ENCODE measurements around the gene ELOVL4. TPM values are rescaled to one million over a fixed set of nuclear protein-coding genes. Genes with fewer than 3 reads are reported as not detected.
A peak's percentile ranks its signal among the peaks of the same experiment; 100 is the strongest.

ELOVL4 gene
- polyA plus RNA-seq, 1 donor from 2014 or later: 47.9 TPM

- Histone ChIP-seq H3K4me3 (ENCODE audit: low read length) (no peak overlapping the region), H3K9me2 (ENCODE audit: insufficient read depth, low read length) (no peaks in the 10 kb centered on the region), H3K4me2 (ENCODE audit: low read length) (no peak overlapping the region), H4K20me1 (ENCODE audit: insufficient read depth) (no peaks in the 10 kb centered on the region), H3F3A (ENCODE audit: insufficient read depth, low read length, poor library complexity, severe bottlenecking) (no peaks in the 10 kb centered on the region), H3K9me3 (ENCODE audit: low read length) (no peaks in the 10 kb centered on the region), H2AFZ (ENCODE audit: low read depth, low read length) (no peak overlapping the region), H3K27me3 (ENCODE audit: insufficient read depth, low read depth, low read length) (no peaks in the 10 kb centered on the region), H3K79me2 (replicated peaks; ENCODE audit: insufficient read depth, low read length) (no peaks in the 10 kb centered on the region), H3K9ac (ENCODE audit: low read length) (no peak overlapping the region), H3K36me3 (ENCODE audit: insufficient read depth, low read length) (no peaks in the 10 kb centered on the region), H3K27ac (ENCODE audit: low read length) (no peak overlapping the region)
- TF ChIP-seq RAD21 (conservative IDR thresholded peaks at IDR 0.05) (no peak), MXI1 (conservative IDR thresholded peaks at IDR 0.05; ENCODE audit: poor library complexity, severe bottlenecking) (no peak), TAF1 (IDR thresholded peaks at IDR 0.05; ENCODE audit: low read depth) (no peak), CTCF (IDR thresholded peaks at IDR 0.05; ENCODE audit: poor library complexity, severe bottlenecking) (no peak)
These were observed 7.5 kb upstream of the ELOVL4 start for GRCh38 chr6:79954849-79955248.

- no peaks in the 10 kb centered on the region for H3K9me2 ChIP-seq (ENCODE audit: insufficient read depth, low read length)
- TF ChIP-seq, protein P1, sequence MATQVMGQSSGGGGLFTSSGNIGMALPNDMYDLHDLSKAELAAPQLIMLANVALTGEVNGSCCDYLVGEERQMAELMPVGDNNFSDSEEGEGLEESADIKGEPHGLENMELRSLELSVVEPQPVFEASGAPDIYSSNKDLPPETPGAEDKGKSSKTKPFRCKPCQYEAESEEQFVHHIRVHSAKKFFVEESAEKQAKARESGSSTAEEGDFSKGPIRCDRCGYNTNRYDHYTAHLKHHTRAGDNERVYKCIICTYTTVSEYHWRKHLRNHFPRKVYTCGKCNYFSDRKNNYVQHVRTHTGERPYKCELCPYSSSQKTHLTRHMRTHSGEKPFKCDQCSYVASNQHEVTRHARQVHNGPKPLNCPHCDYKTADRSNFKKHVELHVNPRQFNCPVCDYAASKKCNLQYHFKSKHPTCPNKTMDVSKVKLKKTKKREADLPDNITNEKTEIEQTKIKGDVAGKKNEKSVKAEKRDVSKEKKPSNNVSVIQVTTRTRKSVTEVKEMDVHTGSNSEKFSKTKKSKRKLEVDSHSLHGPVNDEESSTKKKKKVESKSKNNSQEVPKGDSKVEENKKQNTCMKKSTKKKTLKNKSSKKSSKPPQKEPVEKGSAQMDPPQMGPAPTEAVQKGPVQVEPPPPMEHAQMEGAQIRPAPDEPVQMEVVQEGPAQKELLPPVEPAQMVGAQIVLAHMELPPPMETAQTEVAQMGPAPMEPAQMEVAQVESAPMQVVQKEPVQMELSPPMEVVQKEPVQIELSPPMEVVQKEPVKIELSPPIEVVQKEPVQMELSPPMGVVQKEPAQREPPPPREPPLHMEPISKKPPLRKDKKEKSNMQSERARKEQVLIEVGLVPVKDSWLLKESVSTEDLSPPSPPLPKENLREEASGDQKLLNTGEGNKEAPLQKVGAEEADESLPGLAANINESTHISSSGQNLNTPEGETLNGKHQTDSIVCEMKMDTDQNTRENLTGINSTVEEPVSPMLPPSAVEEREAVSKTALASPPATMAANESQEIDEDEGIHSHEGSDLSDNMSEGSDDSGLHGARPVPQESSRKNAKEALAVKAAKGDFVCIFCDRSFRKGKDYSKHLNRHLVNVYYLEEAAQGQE (IDR thresholded peaks at IDR 0.05; ENCODE audit: borderline replicate concordance): no peak
- TF ChIP-seq TAF1 (IDR thresholded peaks at IDR 0.05; ENCODE audit: low read depth) (no peak), SMC3 (conservative IDR thresholded peaks at IDR 0.05; ENCODE audit: poor library complexity) (no peak), RAD21 (conservative IDR thresholded peaks at IDR 0.05) (peak; percentile 40), CTCF (IDR thresholded peaks at IDR 0.05; ENCODE audit: poor library complexity, severe bottlenecking) (peak; percentile 56), POLR2AphosphoS5 (IDR thresholded peaks at IDR 0.05) (no peak)
- no peak overlapping the region for H3K4me3 ChIP-seq (ENCODE audit: low read length)
- no peaks in the 10 kb centered on the region for H3K9me3 ChIP-seq (ENCODE audit: low read length)
- H3K79me2 ChIP-seq (replicated peaks; ENCODE audit: insufficient read depth, low read length): peaks cover 11% of the 10 kb centered on the region
- H3K27ac ChIP-seq (ENCODE audit: low read length): no peak overlapping the region
- no peaks in the 10 kb centered on the region for H4K20me1 ChIP-seq (ENCODE audit: insufficient read depth)
- H3F3A ChIP-seq (ENCODE audit: insufficient read depth, low read length, poor library complexity, severe bottlenecking): no peaks in the 10 kb centered on the region
- H2AFZ ChIP-seq (ENCODE audit: low read depth, low read length): no peak overlapping the region
- no peaks in the 10 kb centered on the region for H3K27me3 ChIP-seq (ENCODE audit: insufficient read depth, low read depth, low read length)
- H3K4me2 ChIP-seq (ENCODE audit: low read length): no peak overlapping the region
- no peak overlapping the region for H3K9ac ChIP-seq (ENCODE audit: low read length)
- H3K36me3 ChIP-seq (ENCODE audit: insufficient read depth, low read length): no peaks in the 10 kb centered on the region
These were observed 1.9 kb upstream of the ELOVL4 start for GRCh38 chr6:79949233-79949632.
